Testis (tissue), 3 donors: Measurements from ENCODE around the gene MLH3. TPM values are rescaled to one million over a fixed set of nuclear protein-coding genes. Genes with fewer than 3 reads are reported as not detected.

ENCODE experiments used
- DNase-seq: peaks from one replicate; pipeline ENCODE4 v3.0.0-alpha.2; 2019
- H3K27ac ChIP-seq, 2 donors: fragments of 200-600 bp; sonication (generic); one replicate each; pipeline ENCODE4 v1.5.1; 2019
- H3K27me3 ChIP-seq: fragments of 200-600 bp; sonication (generic); one replicate; pipeline ENCODE4 v1.5.1; 2019
- H3K36me3 ChIP-seq: fragments of 200-600 bp; sonication (generic); one replicate; pipeline ENCODE4 v1.5.1; 2017; ENCODE audit warnings: low read depth; ENCODE audit errors: missing control alignments
- H3K4me1 ChIP-seq: fragments of 200-600 bp; sonication (generic); one replicate; pipeline ENCODE4 v1.5.1; 2019
- H3K4me3 ChIP-seq, 2 donors: fragments of 200-600 bp; sonication (generic); one replicate each; pipeline ENCODE4 v1.5.1; 2017 to 2019
- H3K9me3 ChIP-seq: fragments of 200-600 bp; sonication (generic); one replicate; pipeline ENCODE4 v1.5.1; 2017
- POLR2A ChIP-seq: fragments of 450-650 bp; IDR thresholded peaks from one replicate; pipeline ENCODE4 v1.6.1; 2017; ENCODE audit warnings: antibody characterized with exemption, mild to moderate bottlenecking, moderate library complexity
- WGBS, 2 donors: methylation state at CpG; one replicate each; pipeline ENCODE4 v1.1.5; 2018; 5-methylcytosine and 5-hydroxymethylcytosine counted together
- intact Hi-C: fragments of 100-400 bp; cut with DNase I; formaldehyde crosslinking; loops from one replicate; pipeline ENCODE4 v1.15.1; 2023; ENCODE audit warnings: low total_unique reads
- polyA plus RNA-seq: library from polyadenylated mRNA; stranded (reverse); fragments of 350-450 nt; fragmentation: Illumina TruSeq; extraction: RNeasy Lipid Tissue Mini Kit (QIAGEN cat#74804); gene quantifications from one replicate; pipeline ENCODE4 v1.2.3, GENCODE V29; 2014; ENCODE audit warnings: low read depth, low replicate concordance; ENCODE audit not compliant: insufficient read depth
- total RNA-seq, 2 donors: library from RNA; depleted of rRNA; stranded (reverse); fragments of >200 nt; gene quantifications; one replicate each; pipeline ENCODE4 v1.2.3, GENCODE V29; 2016
- TF ChIP-seq, protein P1 (sequence below), 3 experiments: fragments of 450-650 bp in 2 of 3; fragments of 200-600 bp in 1 of 3; sonication (generic) in 1 of 3; IDR thresholded peaks; one replicate each; pipeline ENCODE4 v1.5.1; 2016 to 2019; ENCODE audit warnings: antibody characterized with exemption in 3 of 3, mild to moderate bottlenecking in 2 of 3, moderate library complexity in 1 of 3

Gene MLH3
- total and polyA plus RNA-seq, 3 donors from 2014 or later = 21.5 to 36.2 (median 31.8) TPM

DNA sequence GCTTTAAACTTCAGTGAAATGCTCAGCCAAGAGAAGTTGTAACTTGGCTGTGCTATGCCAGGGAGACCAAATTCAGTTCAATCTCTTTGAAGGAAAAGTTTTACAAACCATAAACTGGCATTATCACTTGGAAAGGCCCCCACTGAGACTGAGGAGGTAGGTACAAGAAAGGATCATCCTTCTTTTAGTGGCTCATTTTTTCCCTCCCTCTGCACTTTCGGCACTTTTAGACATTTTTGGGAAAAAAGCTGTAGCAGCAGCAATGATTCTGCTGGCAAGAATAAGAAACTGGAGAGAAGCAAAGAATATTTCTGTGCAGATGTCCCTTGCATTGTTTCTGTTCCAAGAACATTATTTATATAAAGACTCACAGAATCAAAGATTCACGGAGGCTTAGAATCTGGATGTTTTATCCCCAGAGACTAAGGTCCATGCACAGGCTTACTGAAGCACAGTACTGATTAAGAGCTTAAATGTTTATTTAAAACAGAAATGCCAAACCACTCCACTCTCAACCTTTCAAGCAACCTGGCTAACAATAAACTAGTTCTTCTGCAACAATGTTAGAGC lies 30.5 kb upstream of the MLH3 start:
- Histone ChIP-seq H3K4me1 (peaks cover 18% of the 10 kb centered on the region), H3K36me3 (no peaks in the 10 kb centered on the region), H3K27ac (peak overlapping the region in 1 of 2 donors; percentile 21), H3K9me3 (no peaks in the 10 kb centered on the region), H3K4me3 (no peak overlapping the region), H3K27me3 (no peaks in the 10 kb centered on the region)
- DNase-seq = no peak
- intact Hi-C loops = loop anchor here (10.0 kb wide), 1 partner anchor 167 kb away; no protein-coding TSS in a partner anchor
- TF ChIP-seq POLR2A = no peak
- WGBS, 2 donors = 30 to 35% methylated on average over 2 of the region's 2 CpGs

- peaks cover 18% of the 10 kb centered on the region for H3K4me1 ChIP-seq
- 44 to 56% methylated on average over 4 of the region's 4 CpGs for WGBS, 2 donors
- intact Hi-C loops = no loop called here
These were observed 28.3 kb upstream of the MLH3 start for GRCh38 chr14:75079521-75079920.

GRCh38 chr14:75077794-75078193 lies 26.5 kb upstream of the MLH3 start:
- H3K4me3 ChIP-seq = no peak overlapping the region
- no peak overlapping the region for H3K27ac ChIP-seq
- intact Hi-C loops = no loop called here
- DNase-seq = no peak
- TF ChIP-seq, protein P1, sequence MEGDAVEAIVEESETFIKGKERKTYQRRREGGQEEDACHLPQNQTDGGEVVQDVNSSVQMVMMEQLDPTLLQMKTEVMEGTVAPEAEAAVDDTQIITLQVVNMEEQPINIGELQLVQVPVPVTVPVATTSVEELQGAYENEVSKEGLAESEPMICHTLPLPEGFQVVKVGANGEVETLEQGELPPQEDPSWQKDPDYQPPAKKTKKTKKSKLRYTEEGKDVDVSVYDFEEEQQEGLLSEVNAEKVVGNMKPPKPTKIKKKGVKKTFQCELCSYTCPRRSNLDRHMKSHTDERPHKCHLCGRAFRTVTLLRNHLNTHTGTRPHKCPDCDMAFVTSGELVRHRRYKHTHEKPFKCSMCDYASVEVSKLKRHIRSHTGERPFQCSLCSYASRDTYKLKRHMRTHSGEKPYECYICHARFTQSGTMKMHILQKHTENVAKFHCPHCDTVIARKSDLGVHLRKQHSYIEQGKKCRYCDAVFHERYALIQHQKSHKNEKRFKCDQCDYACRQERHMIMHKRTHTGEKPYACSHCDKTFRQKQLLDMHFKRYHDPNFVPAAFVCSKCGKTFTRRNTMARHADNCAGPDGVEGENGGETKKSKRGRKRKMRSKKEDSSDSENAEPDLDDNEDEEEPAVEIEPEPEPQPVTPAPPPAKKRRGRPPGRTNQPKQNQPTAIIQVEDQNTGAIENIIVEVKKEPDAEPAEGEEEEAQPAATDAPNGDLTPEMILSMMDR (IDR thresholded peaks at IDR 0.05) = no peak
- no peak for TF ChIP-seq POLR2A
- peaks cover 18% of the 10 kb centered on the region for H3K4me1 ChIP-seq
- no peaks in the 10 kb centered on the region for H3K9me3 ChIP-seq
- no peaks in the 10 kb centered on the region for H3K27me3 ChIP-seq
- H3K36me3 ChIP-seq = no peaks in the 10 kb centered on the region

More at GRCh38 chr14:75079521-75079920, 28.3 kb upstream of the MLH3 start:
- H3K27ac ChIP-seq = no peak overlapping the region
- DNase-seq = no peak
- no peak for TF ChIP-seq POLR2A
- TF ChIP-seq, protein P1 (IDR thresholded peaks at IDR 0.05) = no peak
- H3K36me3 ChIP-seq = no peaks in the 10 kb centered on the region
- no peaks in the 10 kb centered on the region for H3K9me3 ChIP-seq
- H3K27me3 ChIP-seq = no peaks in the 10 kb centered on the region
- no peak overlapping the region for H3K4me3 ChIP-seq

GRCh38 chr14:75070383-75070782 lies 19.1 kb upstream of the MLH3 start:
- Histone ChIP-seq H3K27ac (peak overlapping the region in 1 of 2 donors; percentile 81), H3K4me3 (peak overlapping the region in 1 of 2 donors; percentile 73), H3K4me1 (peaks cover 14% of the 10 kb centered on the region), H3K36me3 (no peaks in the 10 kb centered on the region), H3K9me3 (no peaks in the 10 kb centered on the region), H3K27me3 (no peaks in the 10 kb centered on the region)
- intact Hi-C loops = no loop called here
- WGBS, 2 donors = 69 to 75% methylated on average over 9 of the region's 9 CpGs
- no peak for DNase-seq
- TF ChIP-seq POLR2A = no peak
- TF ChIP-seq, protein P1 (IDR thresholded peaks at IDR 0.05) = no peak

- intact Hi-C loops = loop anchor here (10.0 kb wide), 1 partner anchor 125 kb away; no protein-coding TSS in a partner anchor
- Histone ChIP-seq H3K4me3 (peak overlapping the region; percentile 55 to 73), H3K4me1 (peaks cover 14% of the 10 kb centered on the region), H3K27me3 (no peaks in the 10 kb centered on the region), H3K36me3 (no peaks in the 10 kb centered on the region), H3K27ac (peak overlapping the region; percentile 78 to 81), H3K9me3 (no peaks in the 10 kb centered on the region)
- 12 to 25% methylated on average over 1 to 12 of the region's 12 CpGs for WGBS, 2 donors
- no peak for DNase-seq
- no peak for TF ChIP-seq POLR2A
- TF ChIP-seq, protein P1 (IDR thresholded peaks at IDR 0.05) = no peak
These were observed 18.5 kb upstream of the MLH3 start for GRCh38 chr14:75069811-75070145.
